Keratinocyte (primary cell): ENCODE data around the gene PIN1. TPM values are rescaled to one million over a fixed set of nuclear protein-coding genes. Genes with fewer than 3 reads are reported as not detected.

Experiments used
- DNase-seq: peaks from one replicate; pipeline ENCODE4 v3.0.0-alpha.2; 2011; ENCODE audit warnings: low read depth, missing footprints, low spot score
- FAIRE-seq: peaks from 2 replicates; lab custom pipeline; 2011; peaks lifted over from hg19 to GRCh38; lab: Jason Lieb, UNC
- H2AFZ ChIP-seq: 2 replicates; pipeline ENCODE4 v1.6.0; 2012; ENCODE audit warnings: low read length, control low read depth, inconsistent platforms; ENCODE audit not compliant: control insufficient read depth
- H3K27ac ChIP-seq: 2 replicates; pipeline ENCODE4 v1.5.1; 2011; ENCODE audit warnings: low read length; ENCODE audit not compliant: control insufficient read depth, insufficient read depth
- H3K27me3 ChIP-seq: 3 replicates; pipeline ENCODE4 v1.6.0; 2011; ENCODE audit warnings: low read length; ENCODE audit not compliant: control insufficient read depth, insufficient read depth; ENCODE audit errors: extremely low read depth
- H3K36me3 ChIP-seq, 2 experiments: 2 replicates in 1 of 2; 3 replicates in 1 of 2; pipeline ENCODE4 v1.5.1; 2011; ENCODE audit warnings: low read length in 2 of 2, mild to moderate bottlenecking in 1 of 2; ENCODE audit not compliant: control insufficient read depth in 2 of 2, insufficient read depth in 2 of 2; ENCODE audit errors: extremely low read depth in 1 of 2
- H3K4me1 ChIP-seq: 3 replicates; pipeline ENCODE4 v1.5.1; 2011; ENCODE audit warnings: low read length; ENCODE audit not compliant: control insufficient read depth, insufficient read depth; ENCODE audit errors: extremely low read depth
- H3K4me2 ChIP-seq: 3 replicates; pipeline ENCODE4 v1.6.0; 2011; ENCODE audit warnings: low read depth, low read length; ENCODE audit not compliant: control insufficient read depth, insufficient read depth; ENCODE audit errors: extremely low read depth
- H3K4me3 ChIP-seq, 3 experiments: fragments of 200-600 bp in 1 of 3; sonication (generic) in 1 of 3; 2 replicates in 2 of 3; 3 replicates in 1 of 3; pipeline ENCODE4 v1.5.1; 2011 to 2016; ENCODE audit warnings: low read length in 3 of 3, mild to moderate bottlenecking in 3 of 3, control low read depth in 2 of 3, inconsistent platforms in 1 of 3, low read depth in 1 of 3, mixed read lengths in 1 of 3, mixed run types in 1 of 3, moderate library complexity in 1 of 3; ENCODE audit not compliant: control insufficient read depth in 2 of 3, insufficient read depth in 2 of 3; ENCODE audit errors: extremely low read depth in 1 of 3
- H3K79me2 ChIP-seq: 2 replicates; pipeline ENCODE4 v1.6.0; 2012; ENCODE audit warnings: low read length; ENCODE audit not compliant: control insufficient read depth, insufficient read depth
- H3K9ac ChIP-seq: 3 replicates; pipeline ENCODE4 v1.6.0; 2011; ENCODE audit warnings: low read length; ENCODE audit not compliant: control insufficient read depth, insufficient read depth; ENCODE audit errors: extremely low read depth
- H3K9me1 ChIP-seq: 3 replicates; pipeline ENCODE4 v1.6.0; 2011; ENCODE audit warnings: low read length; ENCODE audit not compliant: control insufficient read depth, insufficient read depth; ENCODE audit errors: extremely low read depth
- H3K9me3 ChIP-seq: 2 replicates; pipeline ENCODE4 v1.5.1; 2012; ENCODE audit warnings: low read depth, low read length; ENCODE audit not compliant: control insufficient read depth
- H4K20me1 ChIP-seq: 3 replicates; pipeline ENCODE4 v1.6.0; 2011; ENCODE audit warnings: low read length; ENCODE audit not compliant: control insufficient read depth, insufficient read depth; ENCODE audit errors: extremely low read depth
- EZH2 ChIP-seq: IDR thresholded peaks from one replicate; pipeline ENCODE4 v1.6.1; 2012; ENCODE audit warnings: inconsistent platforms, mild to moderate bottlenecking, low read length, moderate library complexity
- dilution Hi-C: fragments of 300-500 bp; cut with MboI; formaldehyde crosslinking; loops from one replicate; pipeline ENCODE4 v1.7.0; 2020; ENCODE audit warnings: low sequenced_read_pairs; ENCODE audit not compliant: extremely low pct_ligation_motif_present
- polyA plus RNA-seq, 5 experiments: library from polyadenylated mRNA; depleted of rRNA in 3 of 5; stranded (reverse) in 3 of 5; stranded (forward) in 1 of 5; unstranded in 1 of 5; fragments of >200 nt; gene quantifications; 1 replicate in 1 of 5; 2 replicates in 3 of 5; 3 replicates in 1 of 5; pipeline versions ENCODE4 v1.2.1 to v1.2.3, GENCODE V29; 2011 to 2012; ENCODE audit warnings: missing spikeins in 2 of 5, low read depth in 1 of 5, low replicate concordance in 1 of 5
- TF ChIP-seq, protein P1 (sequence below), 3 experiments: IDR thresholded peaks in 1 of 3; conservative IDR thresholded peaks in 1 of 3; optimal IDR thresholded peaks in 1 of 3; 2 replicates in 2 of 3; 3 replicates in 1 of 3; pipeline versions ENCODE3 to v1.5.1; 2011; ENCODE audit warnings: low read length in 3 of 3, mild to moderate bottlenecking in 3 of 3, moderate library complexity in 2 of 3, control low read depth in 1 of 3, inconsistent platforms in 1 of 3; ENCODE audit not compliant: insufficient read depth in 2 of 3; ENCODE audit errors: extremely low read depth in 1 of 3

PIN1 gene
- polyA plus RNA-seq, 1 donor (not counting 4 experiments of a cell fraction or from before 2014, with no cell fraction given): 39.8 TPM

DNA sequence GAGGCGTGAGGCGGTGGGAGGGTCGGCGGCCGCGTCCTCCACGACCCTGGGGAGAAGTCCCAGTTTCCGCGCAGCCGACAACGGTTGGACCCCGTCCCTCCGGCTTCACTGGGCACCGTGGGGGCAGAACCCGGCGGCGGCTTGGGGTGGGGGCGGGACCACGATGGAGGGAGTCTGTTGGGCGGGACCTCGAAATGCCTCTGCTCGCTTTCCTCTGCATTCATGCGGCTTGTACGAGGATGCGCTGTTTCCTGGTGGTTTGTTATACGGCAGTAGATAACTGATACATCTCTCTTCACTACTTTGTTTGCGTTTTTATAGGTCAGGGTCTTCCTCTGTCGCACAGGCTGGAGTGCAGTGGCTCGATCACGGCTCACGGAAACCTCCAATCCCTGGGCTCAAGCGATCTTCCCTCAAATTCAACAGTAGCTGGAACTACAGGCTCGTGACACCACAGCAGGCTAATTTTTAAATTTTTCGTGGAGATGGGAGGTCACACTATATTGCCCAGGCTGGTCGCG, 42.0 kb upstream of the PIN1 start:
- TF ChIP-seq EZH2: no peak
- TF ChIP-seq, protein P1, sequence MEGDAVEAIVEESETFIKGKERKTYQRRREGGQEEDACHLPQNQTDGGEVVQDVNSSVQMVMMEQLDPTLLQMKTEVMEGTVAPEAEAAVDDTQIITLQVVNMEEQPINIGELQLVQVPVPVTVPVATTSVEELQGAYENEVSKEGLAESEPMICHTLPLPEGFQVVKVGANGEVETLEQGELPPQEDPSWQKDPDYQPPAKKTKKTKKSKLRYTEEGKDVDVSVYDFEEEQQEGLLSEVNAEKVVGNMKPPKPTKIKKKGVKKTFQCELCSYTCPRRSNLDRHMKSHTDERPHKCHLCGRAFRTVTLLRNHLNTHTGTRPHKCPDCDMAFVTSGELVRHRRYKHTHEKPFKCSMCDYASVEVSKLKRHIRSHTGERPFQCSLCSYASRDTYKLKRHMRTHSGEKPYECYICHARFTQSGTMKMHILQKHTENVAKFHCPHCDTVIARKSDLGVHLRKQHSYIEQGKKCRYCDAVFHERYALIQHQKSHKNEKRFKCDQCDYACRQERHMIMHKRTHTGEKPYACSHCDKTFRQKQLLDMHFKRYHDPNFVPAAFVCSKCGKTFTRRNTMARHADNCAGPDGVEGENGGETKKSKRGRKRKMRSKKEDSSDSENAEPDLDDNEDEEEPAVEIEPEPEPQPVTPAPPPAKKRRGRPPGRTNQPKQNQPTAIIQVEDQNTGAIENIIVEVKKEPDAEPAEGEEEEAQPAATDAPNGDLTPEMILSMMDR (optimal IDR thresholded peaks at IDR 0.05 in 1 of 3, IDR thresholded peaks at IDR 0.05 in 1 of 3, conservative IDR thresholded peaks at IDR 0.05 in 1 of 3; ENCODE audit: extremely low read depth in 1 of 3, insufficient read depth in 2 of 3, low read length in 3 of 3): no peak
- Histone ChIP-seq H3K79me2 (no peaks in the 10 kb centered on the region), H3K27me3 (no peaks in the 10 kb centered on the region), H3K4me2 (peak overlapping the region; percentile 76), H4K20me1 (no peaks in the 10 kb centered on the region), H3K4me3 (peak overlapping the region; percentile 61 to 78 (median 67)), H3K4me1 (peaks cover 12% of the 10 kb centered on the region), H3K9me1 (no peaks in the 10 kb centered on the region), H3K9me3 (no peaks in the 10 kb centered on the region), H3K36me3 (no peaks in the 10 kb centered on the region), H2AFZ (peak overlapping the region; percentile 96), H3K9ac (peak overlapping the region; percentile 79), H3K27ac (peak overlapping the region; percentile 60)
- no peak for DNase-seq
- FAIRE-seq: no peak
- dilution Hi-C loops: no loop called here

DNA sequence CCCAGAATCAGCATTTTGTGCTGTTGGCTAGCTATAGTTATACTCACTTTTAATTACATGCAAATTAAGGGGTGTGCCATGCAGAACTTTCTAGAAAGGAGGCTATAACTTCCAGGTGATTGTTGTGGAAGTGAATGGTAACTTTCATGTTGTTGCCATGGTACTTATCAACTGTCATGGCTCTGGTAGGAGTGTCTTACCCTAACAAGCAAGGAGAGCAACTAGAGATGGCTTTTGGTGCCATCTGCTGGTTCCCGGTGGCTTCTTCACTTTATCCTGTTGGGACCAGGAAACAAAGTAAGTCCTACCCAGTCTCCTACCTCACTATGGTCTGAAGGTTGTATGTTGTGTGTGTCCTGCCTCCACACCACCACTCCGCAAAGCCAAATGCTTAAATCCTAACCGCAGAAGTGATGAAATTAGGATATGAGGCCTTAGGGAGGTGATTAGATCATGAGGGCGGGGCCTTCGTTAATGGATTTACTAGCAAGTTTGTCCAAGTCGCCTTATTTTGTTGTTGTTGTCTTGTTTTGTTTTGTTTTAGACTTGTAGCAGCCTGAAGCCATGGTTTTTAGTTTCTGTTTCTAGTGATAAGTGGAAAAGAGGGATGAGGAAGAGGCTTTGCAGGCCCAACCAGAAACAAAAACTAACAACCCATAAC, 38.9 kb upstream of the PIN1 start:
- no peaks in the 10 kb centered on the region for H3K27me3 ChIP-seq
- no peaks in the 10 kb centered on the region for H3K9me3 ChIP-seq
- H3K79me2 ChIP-seq: no peaks in the 10 kb centered on the region
- dilution Hi-C loops: no loop called here
- no peak overlapping the region for H3K9ac ChIP-seq
- H3K4me2 ChIP-seq: peak overlapping the region; percentile 20
- no peak overlapping the region for H3K4me3 ChIP-seq
- no peaks in the 10 kb centered on the region for H4K20me1 ChIP-seq
- peak overlapping the region; percentile 24 for H3K27ac ChIP-seq
- no peaks in the 10 kb centered on the region for H3K36me3 ChIP-seq
- peak overlapping the region; percentile 67 for H2AFZ ChIP-seq
- H3K9me1 ChIP-seq: no peaks in the 10 kb centered on the region
- DNase-seq (peak; percentile 71), FAIRE-seq (peak; percentile 100)
- H3K4me1 ChIP-seq: peaks cover 13% of the 10 kb centered on the region
- no peak for TF ChIP-seq EZH2
- TF ChIP-seq, protein P1 (optimal IDR thresholded peaks at IDR 0.05 in 1 of 3, IDR thresholded peaks at IDR 0.05 in 1 of 3, conservative IDR thresholded peaks at IDR 0.05 in 1 of 3; ENCODE audit: extremely low read depth in 1 of 3, insufficient read depth in 2 of 3, low read length in 3 of 3): peak; percentile 76 to 95 (median 79)
